Measurements from ENCODE around the gene F11R.

DNA sequence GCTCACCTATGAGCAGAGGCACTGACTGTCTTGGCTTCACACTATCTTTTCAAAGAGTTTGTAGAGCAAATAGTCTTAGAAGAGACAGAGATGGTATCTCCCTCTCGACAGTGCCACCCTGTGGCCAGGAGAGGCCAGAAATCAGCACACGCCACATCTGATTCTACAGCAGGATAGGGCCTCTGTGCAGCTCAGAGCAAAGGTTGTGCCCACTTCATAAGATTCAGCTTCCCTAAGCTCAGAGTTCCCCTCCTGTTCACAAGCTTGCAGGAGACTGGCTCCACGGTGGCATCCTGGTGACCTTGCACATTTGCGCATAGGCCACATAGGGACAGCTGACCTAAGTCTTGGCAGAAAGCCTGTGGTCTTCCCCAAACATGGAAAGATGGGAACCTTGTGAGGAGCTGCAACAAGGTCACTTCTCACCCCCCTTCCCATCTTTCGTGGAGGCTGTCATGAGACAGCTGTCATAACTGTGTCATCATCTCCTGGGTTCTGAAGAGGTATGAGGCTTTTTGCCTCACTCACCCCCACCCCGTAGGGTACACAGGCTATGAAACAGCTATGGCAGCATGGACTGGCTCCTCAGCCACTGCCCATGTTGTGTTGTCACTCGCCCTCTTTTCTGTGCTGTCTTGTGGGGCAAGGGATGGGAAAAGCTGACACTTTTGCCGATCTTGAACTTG lies 69.4 kb downstream of the F11R start:
- no peak for TF ChIP-seq SPI1 (IDR thresholded peaks at IDR 0.05; ENCODE audit: borderline replicate concordance, low read depth)
- TF ChIP-seq, protein P1, sequence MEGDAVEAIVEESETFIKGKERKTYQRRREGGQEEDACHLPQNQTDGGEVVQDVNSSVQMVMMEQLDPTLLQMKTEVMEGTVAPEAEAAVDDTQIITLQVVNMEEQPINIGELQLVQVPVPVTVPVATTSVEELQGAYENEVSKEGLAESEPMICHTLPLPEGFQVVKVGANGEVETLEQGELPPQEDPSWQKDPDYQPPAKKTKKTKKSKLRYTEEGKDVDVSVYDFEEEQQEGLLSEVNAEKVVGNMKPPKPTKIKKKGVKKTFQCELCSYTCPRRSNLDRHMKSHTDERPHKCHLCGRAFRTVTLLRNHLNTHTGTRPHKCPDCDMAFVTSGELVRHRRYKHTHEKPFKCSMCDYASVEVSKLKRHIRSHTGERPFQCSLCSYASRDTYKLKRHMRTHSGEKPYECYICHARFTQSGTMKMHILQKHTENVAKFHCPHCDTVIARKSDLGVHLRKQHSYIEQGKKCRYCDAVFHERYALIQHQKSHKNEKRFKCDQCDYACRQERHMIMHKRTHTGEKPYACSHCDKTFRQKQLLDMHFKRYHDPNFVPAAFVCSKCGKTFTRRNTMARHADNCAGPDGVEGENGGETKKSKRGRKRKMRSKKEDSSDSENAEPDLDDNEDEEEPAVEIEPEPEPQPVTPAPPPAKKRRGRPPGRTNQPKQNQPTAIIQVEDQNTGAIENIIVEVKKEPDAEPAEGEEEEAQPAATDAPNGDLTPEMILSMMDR (IDR thresholded peaks at IDR 0.05; ENCODE audit: insufficient read depth, low read length) = peak; percentile 78
- TF ChIP-seq GABPA (IDR thresholded peaks at IDR 0.05; ENCODE audit: low read depth) = no peak
- TF ChIP-seq POLR2AphosphoS5 (IDR thresholded peaks at IDR 0.05; ENCODE audit: low read depth) = no peak
